ENCODE measurements around the gene RAD51B. TPM values are rescaled to one million over a fixed set of nuclear protein-coding genes. Genes with fewer than 3 reads are reported as not detected.

Gene RAD51B
- total RNA-seq, 1 experiment from 2014 or later: 23.3 TPM

DNA sequence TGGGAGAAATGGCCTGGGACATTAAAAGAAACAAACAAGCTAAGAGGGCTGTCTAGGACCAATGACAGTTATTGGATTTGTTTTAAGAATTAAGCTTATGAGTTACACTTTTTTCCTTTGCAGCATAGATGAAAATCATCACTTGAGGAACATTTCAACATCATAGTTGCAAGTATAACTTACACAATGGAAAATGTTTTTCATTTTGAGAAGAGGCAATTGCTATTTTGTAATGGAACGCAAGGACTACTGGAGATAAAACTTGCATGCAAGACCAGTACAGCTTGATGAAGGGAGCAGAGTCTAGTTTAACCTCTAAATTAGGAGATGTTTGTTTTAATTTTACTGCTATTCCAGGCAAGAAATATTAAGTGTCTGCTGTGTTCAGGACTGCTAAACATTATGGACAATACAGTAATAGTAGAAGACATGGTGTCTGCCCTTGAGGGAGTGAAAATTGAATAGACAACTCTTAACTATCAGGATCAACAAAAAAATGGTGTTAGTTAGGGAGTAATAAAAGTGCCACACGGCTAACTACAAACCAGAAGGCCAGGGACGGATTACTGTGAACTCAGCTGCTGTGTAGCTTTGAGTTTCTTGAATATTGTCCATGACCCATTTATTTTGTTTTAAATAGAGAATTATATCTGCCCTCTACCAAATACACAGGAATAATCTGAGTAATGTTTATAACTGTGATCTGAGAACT is 374.5 kb downstream of the RAD51B start:
- no peak overlapping the region for H3K27ac ChIP-seq (ENCODE audit: low read depth, low read length, poor library complexity, severe bottlenecking)
- H3K9me3 ChIP-seq (ENCODE audit: low read depth, low read length, poor library complexity, severe bottlenecking): no peaks in the 10 kb centered on the region
- BruUV-seq (replicated peaks): no TSS peak
- no peak for DNase-seq (ENCODE audit: low spot score)
- H3K4me1 ChIP-seq (ENCODE audit: insufficient read depth, low read length, poor library complexity, severe bottlenecking): no peaks in the 10 kb centered on the region
- H3K27me3 ChIP-seq (replicated peaks; ENCODE audit: insufficient read depth, low read depth, low read length, poor library complexity): no peaks in the 10 kb centered on the region
- POLR2A ChIA-PET (ENCODE audit: low non-redundant PET): no interaction called here
- CTCF ChIA-PET: no interaction called here
- TF ChIP-seq, protein P1, sequence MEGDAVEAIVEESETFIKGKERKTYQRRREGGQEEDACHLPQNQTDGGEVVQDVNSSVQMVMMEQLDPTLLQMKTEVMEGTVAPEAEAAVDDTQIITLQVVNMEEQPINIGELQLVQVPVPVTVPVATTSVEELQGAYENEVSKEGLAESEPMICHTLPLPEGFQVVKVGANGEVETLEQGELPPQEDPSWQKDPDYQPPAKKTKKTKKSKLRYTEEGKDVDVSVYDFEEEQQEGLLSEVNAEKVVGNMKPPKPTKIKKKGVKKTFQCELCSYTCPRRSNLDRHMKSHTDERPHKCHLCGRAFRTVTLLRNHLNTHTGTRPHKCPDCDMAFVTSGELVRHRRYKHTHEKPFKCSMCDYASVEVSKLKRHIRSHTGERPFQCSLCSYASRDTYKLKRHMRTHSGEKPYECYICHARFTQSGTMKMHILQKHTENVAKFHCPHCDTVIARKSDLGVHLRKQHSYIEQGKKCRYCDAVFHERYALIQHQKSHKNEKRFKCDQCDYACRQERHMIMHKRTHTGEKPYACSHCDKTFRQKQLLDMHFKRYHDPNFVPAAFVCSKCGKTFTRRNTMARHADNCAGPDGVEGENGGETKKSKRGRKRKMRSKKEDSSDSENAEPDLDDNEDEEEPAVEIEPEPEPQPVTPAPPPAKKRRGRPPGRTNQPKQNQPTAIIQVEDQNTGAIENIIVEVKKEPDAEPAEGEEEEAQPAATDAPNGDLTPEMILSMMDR (conservative IDR thresholded peaks at IDR 0.05; ENCODE audit: low read depth, low read length): no peak
- TF ChIP-seq EZH2 (IDR thresholded peaks at IDR 0.05; ENCODE audit: borderline replicate concordance, low read depth, low read length, poor library complexity, severe bottlenecking): no peak
- intact Hi-C loops (cut with micrococcal nuclease; ENCODE audit: unreplicated experiment): no loop called here
- no peak overlapping the region for H3K4me3 ChIP-seq (ENCODE audit: low read depth, low read length, poor library complexity, severe bottlenecking)
- no peaks in the 10 kb centered on the region for H3K36me3 ChIP-seq (ENCODE audit: insufficient read depth, low read length, poor library complexity, severe bottlenecking)

DNA sequence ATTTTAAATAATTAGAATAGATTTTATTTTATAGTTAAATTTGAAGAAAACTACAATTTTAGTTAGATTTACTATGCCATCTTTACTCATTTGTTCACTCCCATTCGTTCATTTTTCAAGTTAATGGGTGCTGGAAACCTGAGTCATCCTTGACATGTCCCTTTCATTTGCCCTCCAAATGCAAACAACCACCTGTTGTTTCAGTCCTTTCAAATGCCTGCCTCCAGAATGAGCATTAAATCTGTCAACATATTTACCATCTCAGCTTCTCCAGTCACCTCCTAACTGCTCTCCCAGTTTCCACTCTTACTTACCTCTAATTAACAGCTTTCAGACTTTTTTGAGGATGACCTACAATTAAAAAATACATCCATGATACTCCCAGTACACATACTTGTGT is 375.5 kb downstream of the RAD51B start:
- H3K4me3 ChIP-seq (ENCODE audit: low read depth, low read length, poor library complexity, severe bottlenecking): no peak overlapping the region
- DNase-seq (ENCODE audit: low spot score): no peak
- H3K4me1 ChIP-seq (ENCODE audit: insufficient read depth, low read length, poor library complexity, severe bottlenecking): peaks cover 7% of the 10 kb centered on the region
- ChIA-PET CTCF (no interaction called here), POLR2A (ENCODE audit: low non-redundant PET) (no interaction called here)
- H3K36me3 ChIP-seq (ENCODE audit: insufficient read depth, low read length, poor library complexity, severe bottlenecking): no peaks in the 10 kb centered on the region
- no peaks in the 10 kb centered on the region for H3K9me3 ChIP-seq (ENCODE audit: low read depth, low read length, poor library complexity, severe bottlenecking)
- intact Hi-C loops (cut with micrococcal nuclease; ENCODE audit: unreplicated experiment): no loop called here
- no peak overlapping the region for H3K27ac ChIP-seq (ENCODE audit: low read depth, low read length, poor library complexity, severe bottlenecking)
- BruUV-seq (replicated peaks): no TSS peak
- TF ChIP-seq, protein P1 (conservative IDR thresholded peaks at IDR 0.05; ENCODE audit: low read depth, low read length): no peak
- no peak for TF ChIP-seq EZH2 (IDR thresholded peaks at IDR 0.05; ENCODE audit: borderline replicate concordance, low read depth, low read length, poor library complexity, severe bottlenecking)
- no peaks in the 10 kb centered on the region for H3K27me3 ChIP-seq (replicated peaks; ENCODE audit: insufficient read depth, low read depth, low read length, poor library complexity)

DNA sequence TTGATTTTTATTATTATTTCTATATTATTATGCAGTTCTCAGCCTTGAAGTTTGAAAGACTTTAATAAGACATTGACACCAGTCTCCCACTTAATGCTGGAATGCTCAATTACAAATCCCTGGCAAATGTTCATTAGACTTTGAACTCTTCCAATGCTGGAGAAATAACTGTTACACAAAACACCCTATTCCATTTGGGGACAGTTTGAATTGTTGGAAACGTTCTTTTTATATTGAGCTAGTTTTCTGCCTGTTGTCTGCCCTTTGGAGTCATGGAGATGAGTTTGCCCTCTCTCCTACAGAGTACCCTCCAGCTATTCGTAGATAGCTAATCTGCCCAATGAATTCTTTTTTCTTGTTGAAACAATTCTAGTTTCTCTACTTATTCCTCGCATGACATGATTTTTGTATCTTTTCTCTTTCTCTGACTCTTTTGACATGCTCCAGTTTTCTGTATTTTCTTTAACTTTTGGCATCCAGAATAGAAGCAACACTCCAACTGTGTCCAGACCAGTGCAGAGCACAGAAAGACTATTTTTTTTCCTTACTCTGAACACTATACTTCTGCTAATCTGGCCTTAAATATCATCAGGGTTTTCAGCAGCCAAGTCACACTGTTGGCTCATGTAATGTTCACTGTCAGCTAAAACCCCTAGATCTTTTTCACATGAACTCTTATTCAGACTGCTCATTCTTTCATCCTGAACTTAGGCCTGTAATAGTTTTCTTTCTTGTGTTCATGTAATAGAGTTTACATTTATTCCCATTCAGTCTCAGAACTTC is 379.3 kb downstream of the RAD51B start:
- Histone ChIP-seq H3K27ac (ENCODE audit: low read depth, low read length, poor library complexity, severe bottlenecking) (no peak overlapping the region), H3K27me3 (replicated peaks; ENCODE audit: insufficient read depth, low read depth, low read length, poor library complexity) (no peaks in the 10 kb centered on the region), H3K9me3 (ENCODE audit: low read depth, low read length, poor library complexity, severe bottlenecking) (no peaks in the 10 kb centered on the region), H3K4me1 (ENCODE audit: insufficient read depth, low read length, poor library complexity, severe bottlenecking) (peaks cover 9% of the 10 kb centered on the region), H3K36me3 (ENCODE audit: insufficient read depth, low read length, poor library complexity, severe bottlenecking) (no peaks in the 10 kb centered on the region), H3K4me3 (ENCODE audit: low read depth, low read length, poor library complexity, severe bottlenecking) (no peak overlapping the region)
- intact Hi-C loops (cut with micrococcal nuclease; ENCODE audit: unreplicated experiment): no loop called here
- POLR2A ChIA-PET (ENCODE audit: low non-redundant PET): no interaction called here
- CTCF ChIA-PET: no interaction called here
- TF ChIP-seq, protein P1 (conservative IDR thresholded peaks at IDR 0.05; ENCODE audit: low read depth, low read length): no peak
- no peak for TF ChIP-seq EZH2 (IDR thresholded peaks at IDR 0.05; ENCODE audit: borderline replicate concordance, low read depth, low read length, poor library complexity, severe bottlenecking)
- no peak for DNase-seq (ENCODE audit: low spot score)
- no TSS peak for BruUV-seq (replicated peaks)

Measured in A673 (cell line).